CD4-positive, CD25-positive, alpha-beta regulatory T cell (primary cell): ENCODE results near the gene ING2. TPM values are rescaled to one million over a fixed set of nuclear protein-coding genes. Genes with fewer than 3 reads are reported as not detected.
A peak's percentile ranks its signal among the peaks of the same experiment; 100 is the strongest.
"Not testable (repeated sequence)": the region's sequence is repeated elsewhere in the genome, so short reads cannot be mapped to it uniquely, and the experiment has no call there.

Source experiments
- ATAC-seq, 2 donors: fragments of 150-1000 bp; cut with Tn5 transposase; one replicate each; pipeline ENCODE4 v1.10.0; 2021; ENCODE audit warnings: low read depth in 2 of 2, moderate number of reproducible peaks in 2 of 2, moderate library complexity in 1 of 2
- DNase-seq, 3 donors: peaks; one replicate each; pipeline versions ENCODE4 v3.0.0 to v3.0.0-alpha.2; 2012 to 2022; ENCODE audit warnings: mixed read lengths in 1 of 3
- H3K27ac ChIP-seq: one replicate; pipeline ENCODE4 v1.7.0; 2013; ENCODE audit warnings: mild to moderate bottlenecking, low read length; ENCODE audit not compliant: insufficient read depth, poor library complexity, severe bottlenecking
- H3K27me3 ChIP-seq: one replicate; pipeline ENCODE4 v1.7.0; 2013; ENCODE audit warnings: low read length; ENCODE audit not compliant: control insufficient read depth, insufficient read depth
- H3K36me3 ChIP-seq: one replicate; pipeline ENCODE4 v1.7.0; 2013; ENCODE audit warnings: mild to moderate bottlenecking, low read length, moderate library complexity; ENCODE audit not compliant: control insufficient read depth, insufficient read depth
- H3K4me1 ChIP-seq: 2 replicates; pipeline ENCODE4 v1.7.0; 2013; ENCODE audit warnings: mild to moderate bottlenecking, low read length; ENCODE audit not compliant: insufficient read depth, control insufficient read depth, poor library complexity, severe bottlenecking
- H3K4me3 ChIP-seq: one replicate; pipeline ENCODE4 v1.7.0; 2013; ENCODE audit warnings: low read depth, mild to moderate bottlenecking, low read length, moderate library complexity
- H3K9me3 ChIP-seq, 2 experiments: 1 replicate in 1 of 2; 2 replicates in 1 of 2; pipeline ENCODE4 v1.7.0; 2013; ENCODE audit warnings: low read length in 2 of 2, mild to moderate bottlenecking in 1 of 2, moderate library complexity in 1 of 2; ENCODE audit not compliant: control insufficient read depth in 2 of 2
- H3K27ac Mint-ChIP-seq, 3 donors: one replicate each; pipeline ENCODE4 v1.8.0; 2020 to 2022; ENCODE audit warnings: mild to moderate bottlenecking in 3 of 3, mixed read lengths in 3 of 3, moderate library complexity in 2 of 3
- H3K27me3 Mint-ChIP-seq: one replicate; pipeline ENCODE4 v1.8.0; 2022; ENCODE audit warnings: mild to moderate bottlenecking, mixed read lengths
- H3K36me3 Mint-ChIP-seq: one replicate; pipeline ENCODE4 v1.8.0; 2020; ENCODE audit warnings: mixed read lengths
- H3K4me1 Mint-ChIP-seq, 4 donors: one replicate each; pipeline ENCODE4 v1.8.0; 2020 to 2022; ENCODE audit warnings: mixed read lengths in 4 of 4, mild to moderate bottlenecking in 1 of 4
- H3K4me3 Mint-ChIP-seq, 4 donors: one replicate each; pipeline ENCODE4 v1.8.0; 2020 to 2022; ENCODE audit warnings: mild to moderate bottlenecking in 4 of 4, mixed read lengths in 4 of 4, moderate library complexity in 3 of 4
- H3K9me3 Mint-ChIP-seq, 7 donors: one replicate each; pipeline ENCODE4 v1.8.0; 2020 to 2022; ENCODE audit warnings: mixed read lengths in 7 of 7, mild to moderate bottlenecking in 3 of 7, moderate library complexity in 2 of 7
- polyA plus RNA-seq, 4 donors: library from polyadenylated mRNA; unstranded; fragments of 300-500 nt; fragmentation: Illumina TruSeq; gene quantifications; one replicate each; pipeline ENCODE4 v1.2.3, GENCODE V29; 2021
- total RNA-seq: library from RNA; stranded (reverse); gene quantifications from one replicate; pipeline ENCODE4 v1.2.3, GENCODE V29; 2022

Gene ING2
- total RNA-seq (14.6 TPM), polyA plus RNA-seq (10 to 100 TPM in 3 of 4 donors, 1 to 10 TPM in 1; 9.1 to 17.2 (median 12.5) TPM)

DNA sequence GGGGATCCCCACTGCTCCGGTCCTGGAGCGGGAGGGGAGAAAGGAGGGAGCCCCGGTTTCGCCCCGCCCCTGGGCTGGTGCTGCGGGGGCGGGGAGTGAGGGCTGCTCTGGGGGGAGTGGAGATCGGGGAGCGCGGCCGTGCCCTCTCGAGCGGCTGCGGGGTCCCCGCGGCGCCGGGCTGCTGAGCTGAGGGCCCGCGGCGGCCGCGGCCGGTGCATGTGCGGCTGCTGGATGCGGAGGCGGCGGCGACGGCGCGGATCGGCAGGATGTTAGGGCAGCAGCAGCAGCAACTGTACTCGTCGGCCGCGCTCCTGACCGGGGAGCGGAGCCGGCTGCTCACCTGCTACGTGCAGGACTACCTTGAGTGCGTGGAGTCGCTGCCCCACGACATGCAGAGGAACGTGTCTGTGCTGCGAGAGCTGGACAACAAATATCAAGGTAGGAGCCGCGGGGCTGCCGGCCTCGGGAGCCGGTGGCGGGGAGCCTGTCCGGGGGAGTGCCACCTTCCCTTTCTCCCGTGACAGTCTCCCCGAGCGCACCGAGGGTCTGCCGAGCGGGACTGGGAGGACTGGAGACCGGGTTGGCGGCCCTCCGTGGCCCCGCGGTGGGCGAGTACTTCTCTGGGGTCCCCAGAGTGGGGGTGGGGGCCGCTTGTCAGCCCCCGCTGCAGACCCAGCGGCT lies at the start of gene ING2:
Gene ING2 (plus strand): TSS at position 129 of the 681 bp plus-strand sequence. CDS start 138 bp downstream, at position 267.
- ATAC-seq (peak; percentile 44 to 47), DNase-seq (peak in 1 of 3 donors; percentile 85)
- Histone ChIP-seq H3K9me3 (no peaks in the 10 kb centered on the region), H3K36me3 (no peaks in the 10 kb centered on the region), H3K4me3 (peak within 1 kb of the TSS; percentile 88), H3K4me1 (peaks cover 19% of the 10 kb centered on the region), H3K27ac (peak within 1 kb of the TSS; percentile 96), H3K27me3 (no peaks in the 10 kb centered on the region)
- Mint-ChIP-seq H3K27ac (peak within 1 kb of the TSS; percentile 98), H3K36me3 (peaks cover 1% of the 10 kb centered on the region), H3K4me3 (peak within 1 kb of the TSS; percentile 97 to 98 (median 97)), H3K27me3 (peaks cover 11% of the 10 kb centered on the region), H3K4me1 (peaks cover 14 to 34% (median 21%) of the 10 kb centered on the region in 4 donors), H3K9me3 (no peaks in the 10 kb centered on the region)

- H3K4me1 ChIP-seq: peaks cover 11% of the 10 kb centered on the region
- Mint-ChIP-seq H3K4me3 (no peak overlapping the region), H3K4me1 (peaks cover 7 to 32% (median 23%) of the 10 kb centered on the region in 4 donors), H3K27me3 (no peaks in the 10 kb centered on the region), H3K27ac (peak overlapping the region in 2 of 3 donors; percentile 32 to 84), H3K36me3 (peaks cover 4% of the 10 kb centered on the region), H3K9me3 (no peaks in the 10 kb centered on the region)
- no peaks in the 10 kb centered on the region for H3K27me3 ChIP-seq
- no peak overlapping the region for H3K27ac ChIP-seq
- DNase-seq (peak in 1 of 3 donors; percentile 34), ATAC-seq (no peak)
- peaks cover 12% of the 10 kb centered on the region for H3K36me3 ChIP-seq
- H3K4me3 ChIP-seq: no peak overlapping the region
- no peaks in the 10 kb centered on the region for H3K9me3 ChIP-seq
These were observed 49.2 kb upstream of the ING2 start for GRCh38 chr4:183455431-183456195.

- Histone ChIP-seq H3K4me3 (no peak overlapping the region), H3K36me3 (no peaks in the 10 kb centered on the region), H3K4me1 (peaks cover 11% of the 10 kb centered on the region), H3K27ac (no peak overlapping the region), H3K9me3 (no peaks in the 10 kb centered on the region), H3K27me3 (no peaks in the 10 kb centered on the region)
- Mint-ChIP-seq H3K4me1 (peaks cover 7 to 23% (median 17%) of the 10 kb centered on the region in 4 donors), H3K4me3 (no peak overlapping the region), H3K27me3 (no peaks in the 10 kb centered on the region), H3K27ac (no peak overlapping the region), H3K36me3 (peaks cover 3% of the 10 kb centered on the region), H3K9me3 (no peaks in the 10 kb centered on the region)
- DNase-seq: no peak
- no peak for ATAC-seq
These were observed 46.9 kb upstream of the ING2 start for GRCh38 chr4:183458005-183458404.

GRCh38 chr4:183463903-183464619 lies 40.8 kb upstream of the ING2 start:
- not testable (repeated sequence) for ATAC-seq, H3K4me1 Mint-ChIP-seq, H3K36me3 Mint-ChIP-seq, H3K27ac Mint-ChIP-seq, H3K4me3 Mint-ChIP-seq, H3K4me3 ChIP-seq, H3K27me3 Mint-ChIP-seq, H3K9me3 ChIP-seq, H3K27ac ChIP-seq, H3K27me3 ChIP-seq, H3K9me3 Mint-ChIP-seq, H3K4me1 ChIP-seq, H3K36me3 ChIP-seq, DNase-seq

DNA sequence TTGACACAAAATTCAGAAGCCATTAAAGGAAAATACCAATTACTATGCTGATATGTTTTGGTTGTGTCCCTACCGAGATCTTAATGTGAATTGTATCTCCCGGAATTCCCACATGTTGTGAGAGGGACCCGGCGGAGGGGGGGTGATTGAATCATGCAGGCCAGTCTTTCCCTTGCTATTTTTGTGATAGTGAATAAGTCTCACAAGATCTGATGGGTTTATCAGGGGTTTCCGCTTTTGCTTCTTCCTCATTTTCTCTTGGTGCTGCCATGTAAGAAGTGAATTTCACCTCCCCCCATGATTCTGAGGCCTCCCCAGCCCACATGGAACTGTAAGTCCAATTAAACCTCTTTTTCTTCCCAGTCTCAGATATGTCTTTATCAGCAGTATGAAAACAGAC lies 39.0 kb upstream of the ING2 start:
- not testable (repeated sequence) for H3K36me3 ChIP-seq, ATAC-seq, H3K4me1 Mint-ChIP-seq, H3K27me3 Mint-ChIP-seq, H3K27me3 ChIP-seq, H3K9me3 Mint-ChIP-seq, H3K27ac ChIP-seq, H3K36me3 Mint-ChIP-seq, H3K4me3 Mint-ChIP-seq, H3K4me1 ChIP-seq, DNase-seq, H3K9me3 ChIP-seq, H3K4me3 ChIP-seq
- peak overlapping the region in 1 of 3 donors; percentile 60 for H3K27ac Mint-ChIP-seq

GRCh38 chr4:183467246-183467645 lies 37.6 kb upstream of the ING2 start:
- ATAC-seq (no peak), DNase-seq (no peak)
- H3K36me3 Mint-ChIP-seq: peaks cover 4% of the 10 kb centered on the region
- peaks cover 4% of the 10 kb centered on the region for H3K27me3 Mint-ChIP-seq
- H3K4me1 Mint-ChIP-seq: peaks cover 0 to 1% (median 0%) of the 10 kb centered on the region in 4 donors
- Histone ChIP-seq H3K4me3 (no peak overlapping the region), H3K27me3 (no peaks in the 10 kb centered on the region), H3K36me3 (no peaks in the 10 kb centered on the region), H3K4me1 (peaks cover 2% of the 10 kb centered on the region), H3K9me3 (peaks cover 0 to 2% of the 10 kb centered on the region in 2 experiments), H3K27ac (no peak overlapping the region)
- no peak overlapping the region for H3K27ac Mint-ChIP-seq
- H3K4me3 Mint-ChIP-seq: no peak overlapping the region
- H3K9me3 Mint-ChIP-seq: peaks cover 0 to 3% (median 0%) of the 10 kb centered on the region in 7 donors

DNA sequence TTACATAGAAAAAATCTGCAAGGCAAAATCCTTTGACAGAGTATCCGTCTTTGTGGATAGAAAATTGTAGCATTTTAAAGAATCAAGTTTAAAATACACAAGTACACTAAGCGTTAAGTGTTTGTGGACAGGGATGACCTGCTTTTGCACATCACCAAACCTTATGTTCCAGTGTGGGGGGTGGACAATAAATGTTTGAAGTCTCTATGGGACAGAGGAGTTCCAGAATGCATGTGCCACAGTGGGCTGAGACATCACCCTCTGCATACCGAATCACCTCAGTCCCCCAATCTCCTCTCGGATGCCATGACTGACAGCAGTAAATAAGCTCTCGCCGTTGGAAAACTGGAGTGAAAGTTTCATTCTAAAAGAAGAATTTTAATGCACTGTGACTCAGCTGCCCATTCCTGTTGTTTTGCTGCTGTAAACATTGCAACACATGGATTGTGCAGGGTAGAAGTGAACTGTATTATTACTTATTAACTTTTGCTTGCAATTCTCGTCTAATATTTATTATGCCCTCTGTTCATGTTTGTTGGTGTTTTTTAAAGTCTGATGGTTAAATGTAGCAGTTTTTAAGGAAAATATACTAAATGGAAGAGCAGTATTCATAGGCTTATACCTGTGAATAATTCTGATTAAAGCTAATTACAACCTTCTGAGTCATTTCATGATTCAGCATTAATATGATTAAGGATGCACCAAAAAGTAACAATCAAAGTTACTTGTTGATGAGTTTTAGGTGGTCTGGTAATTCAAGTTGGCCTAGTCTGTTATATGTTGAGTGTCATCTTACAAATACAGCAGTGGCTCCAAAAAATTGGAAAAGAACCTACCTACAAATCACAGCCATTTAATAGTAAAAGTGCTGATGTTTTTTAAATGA lies 36.4 kb upstream of the ING2 start:
- H3K4me1 ChIP-seq: peaks cover 4% of the 10 kb centered on the region
- peaks cover 4% of the 10 kb centered on the region for H3K36me3 Mint-ChIP-seq
- no peaks in the 10 kb centered on the region for H3K36me3 ChIP-seq
- H3K27ac ChIP-seq: no peak overlapping the region
- H3K27me3 ChIP-seq: no peaks in the 10 kb centered on the region
- H3K4me3 Mint-ChIP-seq: no peak overlapping the region
- no peak for DNase-seq
- H3K27ac Mint-ChIP-seq: no peak overlapping the region
- H3K9me3 ChIP-seq: peaks cover 0 to 2% of the 10 kb centered on the region in 2 experiments
- H3K4me1 Mint-ChIP-seq: peaks cover 0 to 5% (median 0%) of the 10 kb centered on the region in 4 donors
- ATAC-seq: no peak
- H3K27me3 Mint-ChIP-seq: peaks cover 4% of the 10 kb centered on the region
- no peak overlapping the region for H3K4me3 ChIP-seq
- H3K9me3 Mint-ChIP-seq: peaks cover 0 to 3% (median 0%) of the 10 kb centered on the region in 7 donors
